HG03139 (cell line): ENCODE data around the gene MBD6.
"Not testable (repeated sequence)": the region's sequence is repeated elsewhere in the genome, so short reads cannot be mapped to it uniquely, and the experiment has no call there.

Experiments used
- ATAC-seq: cut with Tn5 transposase; IDR thresholded peaks from one replicate; pipeline ENCODE4 v1.9.1; 2021; ENCODE audit not compliant: unreplicated experiment

Gene MBD6

GRCh38 chr12:57487597-57488401 lies 34.8 kb upstream of the MBD6 start, which contains the start of gene MARS1:
Gene MARS1 (plus strand): TSS chr12:57488068. CDS start chr12:57488091, 23 bp downstream.
- peak; percentile 95 for ATAC-seq

DNA sequence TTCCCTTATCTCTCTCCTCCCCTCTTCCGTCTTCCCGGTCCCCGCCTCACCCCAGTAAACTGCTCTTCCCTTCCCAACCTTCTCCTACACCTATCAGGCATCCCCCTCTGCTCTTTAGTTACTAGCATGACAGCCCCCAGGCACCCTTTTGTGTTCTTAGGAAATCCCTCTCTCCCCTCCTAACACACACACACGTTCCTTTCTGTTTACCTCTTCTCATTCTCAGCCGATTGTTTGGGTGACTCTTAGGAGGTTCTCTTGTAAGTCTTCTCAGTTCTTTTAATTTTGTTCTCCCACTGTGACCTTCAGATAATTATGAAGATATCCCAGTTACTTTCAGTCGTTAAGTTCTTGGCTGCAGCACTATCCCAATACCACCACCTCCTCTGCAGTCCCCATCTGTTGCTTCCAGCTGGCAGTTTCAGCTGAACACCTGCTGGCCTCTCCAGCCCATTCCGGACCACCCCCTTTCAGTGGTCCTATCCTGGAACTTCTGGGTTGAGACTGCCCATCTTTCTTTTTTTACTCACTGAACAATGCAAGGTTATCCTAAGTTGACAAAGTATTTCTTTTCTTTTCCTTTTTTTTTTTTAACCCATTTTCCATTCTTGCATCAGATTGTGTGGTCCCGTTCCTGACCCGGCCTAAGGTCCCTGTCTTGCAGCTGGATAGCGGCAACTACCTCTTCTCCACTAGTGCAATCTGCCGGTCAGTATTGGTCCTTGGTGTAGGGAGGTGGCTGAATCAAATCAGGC lies 34.0 kb upstream of the MBD6 start:
- no peak for ATAC-seq

GRCh38 chr12:57489157-57489641 lies 33.4 kb upstream of the MBD6 start:
- no peak for ATAC-seq

GRCh38 chr12:57490126-57490525 lies 32.5 kb upstream of the MBD6 start:
- ATAC-seq: no peak

- ATAC-seq: no peak
These were observed 31.0 kb upstream of the MBD6 start for GRCh38 chr12:57491393-57492280.

GRCh38 chr12:57495051-57495701 lies 27.4 kb upstream of the MBD6 start:
- not testable (repeated sequence) for ATAC-seq

DNA sequence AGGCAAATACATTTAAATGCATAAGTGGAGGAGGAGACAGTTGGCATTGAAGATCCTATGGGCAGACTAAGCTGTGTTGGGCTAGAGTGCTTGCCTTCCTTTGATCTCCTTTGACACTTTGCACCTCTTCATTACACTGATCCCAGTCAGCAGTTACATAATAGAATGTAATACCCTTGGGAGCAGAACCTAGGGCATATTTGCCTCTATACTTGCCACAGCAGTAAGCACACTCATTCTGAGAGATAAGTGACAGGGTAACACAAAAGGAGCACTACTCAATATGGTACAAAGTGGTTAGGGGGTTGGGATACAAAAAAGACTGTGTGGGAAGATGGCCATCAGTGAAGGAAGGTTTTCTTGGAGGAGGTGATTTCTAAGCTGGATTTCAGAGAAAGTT lies 25.8 kb upstream of the MBD6 start:
- ATAC-seq: no peak

GRCh38 chr12:57497223-57498131 lies 25.1 kb upstream of the MBD6 start:
- no peak for ATAC-seq

- no peak for ATAC-seq
These were observed 24.5 kb upstream of the MBD6 start for GRCh38 chr12:57498132-57498502.

DNA sequence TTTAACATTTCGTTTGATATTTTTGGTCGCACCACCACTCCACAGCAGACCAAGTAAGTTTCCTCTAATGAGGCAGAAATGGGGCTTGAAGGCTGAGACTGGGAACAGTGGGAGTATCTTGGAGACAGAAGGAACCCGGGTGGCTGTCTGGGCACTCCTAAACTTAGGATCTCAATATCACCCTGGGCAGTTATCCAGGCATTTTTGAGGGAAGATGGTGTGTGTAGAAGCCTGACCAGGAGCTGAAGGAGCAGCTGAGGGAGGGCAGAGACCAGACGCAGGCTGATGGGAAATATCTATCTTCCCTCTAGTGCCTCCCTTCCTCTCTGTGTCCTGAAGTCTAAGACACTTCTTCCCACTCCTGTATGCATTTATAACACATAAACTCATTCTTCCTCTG lies 24.1 kb upstream of the MBD6 start:
- ATAC-seq: no peak

- ATAC-seq: no peak
These were observed 22.4 kb upstream of the MBD6 start for GRCh38 chr12:57500213-57500612.

GRCh38 chr12:57502311-57502969 lies 20.2 kb upstream of the MBD6 start:
- ATAC-seq: not testable (repeated sequence)

DNA sequence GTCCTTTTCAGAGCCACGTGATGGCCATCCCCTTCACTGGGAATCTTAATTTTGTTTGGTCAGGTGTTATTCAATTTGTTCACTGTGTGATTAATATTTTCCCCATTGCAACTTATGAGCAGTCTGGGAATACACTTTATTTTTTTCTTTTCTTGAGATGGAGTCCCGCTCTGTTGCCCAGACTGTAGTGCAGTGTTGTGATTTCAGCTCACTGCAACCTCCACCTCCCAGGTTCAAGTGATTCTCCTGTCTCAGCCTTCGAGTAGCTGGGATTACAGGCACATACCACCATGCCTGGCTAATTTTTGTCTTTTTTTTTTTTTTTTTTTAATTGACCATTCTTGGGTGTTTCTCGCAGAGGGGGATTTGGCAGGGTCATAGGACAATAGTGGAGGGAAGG lies 16.1 kb upstream of the MBD6 start:
- not testable (repeated sequence) for ATAC-seq

- not testable (repeated sequence) for ATAC-seq
These were observed 14.8 kb upstream of the MBD6 start for GRCh38 chr12:57507796-57508195.

DNA sequence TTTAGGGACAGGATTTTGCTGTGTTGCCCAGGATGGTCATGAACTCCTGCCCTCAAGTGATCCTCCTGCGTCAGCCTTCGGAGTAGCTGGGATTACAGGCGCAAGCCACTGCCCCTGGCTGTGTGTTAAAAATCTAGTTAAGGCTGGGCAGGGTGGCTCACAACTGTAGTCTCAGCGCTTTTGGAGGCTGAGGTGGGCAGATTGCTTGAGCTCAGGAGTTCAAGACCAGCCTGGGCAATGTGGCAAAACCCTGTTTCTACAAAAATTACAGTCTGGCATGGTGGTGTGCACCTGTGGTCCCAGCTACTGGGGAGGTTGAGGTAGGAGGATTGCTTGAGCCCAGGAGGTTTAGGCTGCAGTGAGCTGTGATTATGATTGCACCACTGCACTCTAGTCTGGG lies 11.5 kb upstream of the MBD6 start:
- no peak for ATAC-seq

DNA sequence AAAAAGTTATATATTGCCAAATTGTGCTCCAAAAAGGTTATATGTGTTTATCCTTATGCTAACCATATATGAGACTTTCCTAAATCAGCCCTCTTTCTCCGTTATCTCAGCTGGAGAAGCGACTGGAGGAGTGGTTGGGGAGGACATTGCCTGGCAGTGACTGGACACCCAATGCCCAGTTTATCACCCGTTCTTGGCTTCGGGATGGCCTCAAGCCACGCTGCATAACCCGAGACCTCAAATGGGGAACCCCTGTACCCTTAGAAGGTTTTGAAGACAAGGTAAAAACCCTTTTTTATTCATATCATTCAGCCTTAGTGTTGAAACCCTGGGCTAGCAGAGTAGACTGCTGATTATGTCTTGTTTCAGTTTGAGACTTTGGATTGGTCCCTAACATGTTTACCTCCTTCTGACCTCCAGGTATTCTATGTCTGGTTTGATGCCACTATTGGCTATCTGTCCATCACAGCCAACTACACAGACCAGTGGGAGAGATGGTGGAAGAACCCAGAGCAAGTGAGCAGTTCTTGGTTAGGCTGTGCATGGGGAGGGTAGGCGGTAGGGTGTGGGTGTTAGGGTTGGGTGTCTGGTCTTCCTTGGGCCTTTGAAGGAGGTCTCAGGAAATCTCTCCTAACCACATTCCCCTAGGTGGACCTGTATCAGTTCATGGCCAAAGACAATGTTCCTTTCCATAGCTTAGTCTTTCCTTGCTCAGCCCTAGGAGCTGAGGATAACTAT lies 10.9 kb upstream of the MBD6 start:
- no peak for ATAC-seq

GRCh38 chr12:57512665-57513064 lies 10.0 kb upstream of the MBD6 start:
- ATAC-seq: no peak

- no peak for ATAC-seq
These were observed 9.4 kb upstream of the MBD6 start for GRCh38 chr12:57513266-57513665.
